Fibroblast of skin of left quadriceps (primary cell): ENCODE measurements around the gene FARP2.
"Not testable (repeated sequence)": the region's sequence is repeated elsewhere in the genome, so short reads cannot be mapped to it uniquely, and the experiment has no call there.

ENCODE experiments used
- DNase-seq, 2 experiments: peaks; one replicate each; pipeline ENCODE4 v3.0.0-alpha.2; 2013; ENCODE audit warnings: low read depth in 2 of 2

FARP2 gene, protein sequence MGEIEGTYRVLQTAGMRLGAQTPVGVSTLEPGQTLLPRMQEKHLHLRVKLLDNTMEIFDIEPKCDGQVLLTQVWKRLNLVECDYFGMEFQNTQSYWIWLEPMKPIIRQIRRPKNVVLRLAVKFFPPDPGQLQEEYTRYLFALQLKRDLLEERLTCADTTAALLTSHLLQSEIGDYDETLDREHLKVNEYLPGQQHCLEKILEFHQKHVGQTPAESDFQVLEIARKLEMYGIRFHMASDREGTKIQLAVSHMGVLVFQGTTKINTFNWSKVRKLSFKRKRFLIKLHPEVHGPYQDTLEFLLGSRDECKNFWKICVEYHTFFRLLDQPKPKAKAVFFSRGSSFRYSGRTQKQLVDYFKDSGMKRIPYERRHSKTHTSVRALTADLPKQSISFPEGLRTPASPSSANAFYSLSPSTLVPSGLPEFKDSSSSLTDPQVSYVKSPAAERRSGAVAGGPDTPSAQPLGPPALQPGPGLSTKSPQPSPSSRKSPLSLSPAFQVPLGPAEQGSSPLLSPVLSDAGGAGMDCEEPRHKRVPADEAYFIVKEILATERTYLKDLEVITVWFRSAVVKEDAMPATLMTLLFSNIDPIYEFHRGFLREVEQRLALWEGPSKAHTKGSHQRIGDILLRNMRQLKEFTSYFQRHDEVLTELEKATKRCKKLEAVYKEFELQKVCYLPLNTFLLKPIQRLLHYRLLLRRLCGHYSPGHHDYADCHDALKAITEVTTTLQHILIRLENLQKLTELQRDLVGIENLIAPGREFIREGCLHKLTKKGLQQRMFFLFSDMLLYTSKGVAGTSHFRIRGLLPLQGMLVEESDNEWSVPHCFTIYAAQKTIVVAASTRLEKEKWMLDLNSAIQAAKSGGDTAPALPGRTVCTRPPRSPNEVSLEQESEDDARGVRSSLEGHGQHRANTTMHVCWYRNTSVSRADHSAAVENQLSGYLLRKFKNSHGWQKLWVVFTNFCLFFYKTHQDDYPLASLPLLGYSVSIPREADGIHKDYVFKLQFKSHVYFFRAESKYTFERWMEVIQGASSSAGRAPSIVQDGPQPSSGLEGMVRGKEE

DNA sequence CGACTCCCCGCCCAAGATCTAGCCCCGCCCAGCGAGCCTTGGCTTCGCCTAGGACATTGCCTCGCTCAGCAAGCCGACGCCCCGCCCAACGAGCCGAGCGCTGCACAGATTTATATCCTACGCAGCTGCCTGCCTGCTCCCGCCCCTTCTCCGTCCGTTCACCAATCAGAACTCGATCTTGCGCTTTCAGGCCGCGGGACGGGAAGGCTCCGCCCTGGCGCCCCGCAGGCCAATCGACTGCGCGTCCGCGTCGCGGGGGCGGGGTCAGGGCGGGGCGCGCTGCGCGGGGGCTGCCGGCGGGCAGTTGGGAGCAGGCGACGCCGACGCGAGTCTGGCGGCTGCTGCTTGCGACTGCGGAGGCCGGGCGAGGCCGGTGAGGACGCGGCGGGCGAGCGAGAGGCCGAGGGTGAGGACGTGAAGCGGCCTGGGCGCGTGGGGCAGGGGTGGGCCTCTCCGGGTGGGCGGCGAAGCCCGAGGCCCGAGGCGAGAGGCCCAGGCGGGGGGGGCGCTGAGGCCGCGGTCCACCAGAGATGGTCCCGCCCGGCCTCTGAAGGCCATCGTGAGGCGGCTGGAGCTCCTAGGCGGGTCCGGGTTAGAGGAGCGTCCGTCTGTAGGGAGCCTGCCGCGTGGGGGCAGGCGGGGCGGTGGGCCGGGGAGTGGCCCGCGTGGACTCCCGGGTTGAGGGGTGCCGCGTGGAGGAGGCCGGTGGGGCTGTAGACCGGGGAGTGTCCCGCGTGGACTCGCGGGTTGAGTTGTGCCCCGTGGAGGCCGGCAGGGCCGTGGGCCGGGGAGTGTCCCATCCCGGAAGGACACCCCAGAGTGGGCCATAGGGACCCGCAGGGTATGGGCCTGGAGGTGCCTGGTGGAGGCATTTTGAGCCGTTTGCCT, at the start of gene FARP2:
FARP2 (plus strand) TSS at position 303 of the 888 bp plus-strand sequence. CDS start 16,823 bp downstream, outside the sequence.
- peak; percentile 97 for DNase-seq

DNA sequence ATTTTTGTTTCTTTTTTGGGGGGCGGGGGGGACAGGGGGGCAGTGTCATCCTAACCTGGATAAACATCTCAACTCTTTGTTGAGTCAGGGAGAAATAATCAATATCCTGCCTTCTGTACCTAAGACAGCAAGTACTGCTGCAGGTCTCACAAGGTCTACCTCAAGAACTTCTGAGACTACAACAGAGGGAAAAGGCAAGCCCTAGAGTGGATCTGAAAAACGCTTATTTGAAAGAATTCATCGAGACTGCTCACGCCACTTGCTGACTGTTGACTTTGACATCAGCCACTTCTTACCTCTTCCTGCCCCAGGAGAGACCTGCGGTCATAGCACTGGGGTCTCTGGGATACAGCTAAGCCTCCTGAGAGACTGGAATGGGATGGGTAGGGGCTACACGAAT, 49.0 kb upstream of the FARP2 start:
- no peak for DNase-seq

DNA sequence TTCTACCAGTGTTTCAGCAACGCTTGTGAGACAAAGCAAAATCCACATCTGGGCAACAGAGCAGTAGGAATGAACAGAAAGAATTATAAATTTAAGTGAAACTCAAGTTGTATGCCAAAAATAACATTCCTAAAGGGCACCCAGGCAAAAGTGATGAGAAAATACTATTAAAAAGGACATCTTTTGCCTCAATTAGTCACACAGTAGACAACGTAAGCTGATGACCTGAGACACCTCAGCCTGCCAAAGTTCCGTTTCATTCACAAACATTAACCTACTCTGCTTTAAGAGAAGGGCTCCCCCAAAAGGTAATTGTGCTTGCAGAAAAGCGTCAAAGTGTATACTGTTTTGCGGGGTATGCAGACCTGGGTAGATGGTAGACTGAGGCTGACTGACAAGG, 47.8 kb upstream of the FARP2 start:
- DNase-seq, result no peak

DNA sequence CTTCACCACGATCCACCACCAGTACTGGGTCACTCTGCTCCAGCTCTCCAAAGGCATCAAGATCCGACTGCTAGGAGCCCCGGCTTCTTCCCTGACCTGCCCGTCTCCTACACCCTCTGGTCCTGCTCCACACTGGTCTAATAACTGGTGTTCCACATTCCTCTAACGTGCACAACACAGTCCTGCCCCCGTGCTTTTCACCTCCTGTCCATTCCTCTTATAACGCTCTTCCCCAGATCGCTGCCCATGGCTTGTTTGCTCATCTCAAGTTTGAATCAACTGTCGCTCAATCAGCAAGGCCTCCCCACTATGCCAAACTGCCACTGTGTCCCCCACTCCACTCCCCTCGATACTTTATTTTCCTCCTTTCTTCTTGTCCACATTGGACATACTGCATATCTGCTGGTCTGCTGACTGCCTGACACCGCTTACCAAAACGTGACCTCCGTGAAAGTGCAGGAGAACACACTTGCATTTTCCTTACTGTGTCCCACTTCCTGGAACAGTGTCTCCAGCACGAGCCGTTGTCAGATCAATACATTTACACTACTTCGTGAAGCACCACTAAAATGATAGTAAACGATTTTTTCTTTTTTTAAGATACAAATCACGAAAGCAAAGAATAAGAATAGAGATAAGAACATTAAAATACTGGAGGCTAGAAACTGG, 47.1 kb upstream of the FARP2 start:
- DNase-seq, result no peak

DNA sequence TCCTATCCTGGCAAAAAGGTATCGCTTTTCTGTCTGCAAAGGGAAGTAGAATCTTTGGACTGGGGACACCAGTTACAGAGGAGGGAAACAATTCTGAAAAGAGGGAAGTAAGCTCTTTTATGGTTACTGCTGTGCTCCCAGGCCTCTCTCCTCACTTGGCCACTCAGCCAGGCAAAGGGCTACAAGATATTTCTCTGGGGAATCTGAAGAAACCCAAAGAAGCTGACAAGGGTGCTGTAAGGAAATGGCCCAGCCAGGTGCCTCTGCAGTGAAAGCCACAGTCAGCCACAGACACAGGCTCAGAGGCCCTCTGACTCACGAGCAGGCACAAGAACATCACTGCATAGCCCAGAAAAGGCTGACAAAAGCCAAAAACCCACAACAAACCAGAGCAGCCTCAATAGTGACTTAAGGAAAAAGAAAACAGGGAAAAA, 46.4 kb upstream of the FARP2 start:
- DNase-seq, result no peak

DNA sequence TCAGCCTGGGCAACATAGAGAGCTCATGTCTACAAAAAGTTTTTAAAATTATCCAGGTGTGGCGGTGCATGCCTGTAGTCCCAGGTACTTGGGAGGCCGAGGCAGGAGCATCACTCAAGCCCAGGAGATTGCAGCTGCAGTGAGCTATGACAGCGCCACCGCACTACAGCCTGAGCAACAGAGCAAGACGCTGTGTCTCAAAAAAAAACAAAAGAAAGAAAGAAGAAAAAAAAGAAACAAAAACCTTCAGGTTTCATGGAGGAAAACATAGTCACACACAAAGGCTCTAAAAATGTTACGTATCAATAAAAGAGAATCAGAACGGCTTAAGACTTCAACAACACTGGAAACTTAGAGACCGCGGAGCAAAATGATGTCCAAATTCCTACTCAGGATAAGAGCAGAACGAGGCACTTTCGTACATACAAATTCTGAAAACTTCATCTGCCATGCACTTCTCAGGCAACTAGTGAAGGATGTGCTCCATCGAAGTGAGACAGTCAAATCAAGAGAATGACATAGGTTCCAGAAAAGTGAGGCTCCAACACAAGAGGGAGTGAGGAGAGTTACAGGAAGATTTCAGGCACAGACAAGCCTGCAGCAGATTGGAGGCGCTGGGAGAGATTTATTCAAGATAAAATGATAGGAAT, 45.0 kb upstream of the FARP2 start:
- no peak for DNase-seq

DNA sequence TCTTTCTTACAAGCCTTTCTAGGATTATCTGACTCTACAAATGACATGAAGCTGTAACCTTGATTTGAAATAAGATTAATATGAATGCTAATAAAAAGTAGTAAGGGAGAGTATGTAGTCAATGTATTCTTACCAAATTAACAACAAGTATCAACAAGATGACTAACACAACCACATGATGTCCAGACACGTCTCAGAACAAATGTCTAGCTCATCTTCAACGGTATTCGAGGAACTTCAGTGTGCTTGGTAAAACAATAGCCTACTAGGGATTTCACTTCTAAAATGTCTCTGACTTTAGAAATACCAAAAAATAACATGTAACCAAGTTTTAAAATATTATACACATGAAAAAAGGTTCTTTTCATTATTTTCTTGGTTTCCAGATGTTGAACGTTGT, 44.0 kb upstream of the FARP2 start:
- DNase-seq, result peak in 1 of 2 experiments; percentile 8

DNA sequence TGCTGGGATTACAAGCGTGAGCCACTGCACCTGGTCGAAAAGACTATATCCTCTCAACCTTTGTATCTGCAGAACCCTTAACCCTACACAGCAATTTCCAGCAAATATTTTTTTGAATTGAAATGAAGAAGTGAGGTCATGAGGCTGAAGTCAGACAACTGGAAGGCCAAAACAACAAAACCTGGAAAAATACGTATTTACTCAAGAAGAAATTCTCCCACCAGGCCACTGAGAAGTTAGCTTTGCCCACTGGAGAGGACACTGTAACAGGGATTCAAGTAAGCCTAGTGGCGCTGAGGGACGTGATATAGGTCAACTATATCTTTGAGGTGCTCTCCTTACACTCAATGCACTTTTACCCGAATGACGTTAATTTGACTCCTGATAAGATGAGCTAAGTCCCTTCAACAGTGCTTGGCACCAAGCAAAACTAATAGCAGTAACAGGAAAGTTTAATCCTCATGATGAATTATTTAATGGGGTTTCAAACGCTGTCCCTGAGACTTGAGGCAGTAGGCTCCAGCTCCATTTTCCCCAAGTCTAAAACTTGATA, 42.5 kb upstream of the FARP2 start:
- DNase-seq, result no peak

DNA sequence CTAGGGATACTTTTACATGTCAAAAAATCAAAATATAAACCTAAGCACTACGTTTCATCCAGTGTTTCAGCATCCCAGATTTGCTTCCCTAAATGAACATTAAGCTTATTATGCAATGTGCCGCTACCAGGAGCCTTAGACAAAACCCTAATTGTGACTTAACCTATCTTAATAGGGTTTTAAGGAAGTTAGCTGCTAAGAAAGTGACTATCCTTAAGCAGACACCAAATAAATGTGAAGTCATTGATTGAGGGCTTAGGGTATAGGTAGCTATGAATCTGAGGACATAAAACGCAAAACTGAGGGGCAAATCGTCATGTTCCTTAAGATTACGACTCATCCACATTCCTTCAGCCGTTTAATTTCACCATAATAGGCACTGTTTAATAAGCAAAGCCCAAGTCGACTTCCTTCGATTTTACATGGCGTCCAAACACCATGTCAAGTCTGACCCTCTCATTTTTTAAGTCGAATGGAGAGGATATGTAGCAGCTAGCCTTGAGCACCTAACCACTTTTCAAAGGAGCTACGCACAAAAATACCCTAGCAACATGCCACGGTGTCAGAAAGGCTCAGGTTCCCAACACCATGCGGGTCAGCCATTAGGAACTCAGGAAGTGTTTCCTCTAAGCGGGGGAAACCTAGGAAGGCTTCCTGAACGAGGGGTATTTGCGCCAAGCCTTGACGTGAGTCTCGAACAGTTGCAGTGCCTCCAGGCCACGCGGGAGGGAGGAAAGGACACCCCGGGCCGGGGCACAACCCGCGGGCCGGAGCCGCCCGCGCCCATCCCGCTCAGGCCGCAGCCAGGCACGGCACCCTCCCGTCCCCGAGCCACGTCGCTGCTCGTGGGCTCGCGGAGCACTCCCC, 41.6 kb upstream of the FARP2 start:
- DNase-seq, result peak; percentile 13 to 14

DNA sequence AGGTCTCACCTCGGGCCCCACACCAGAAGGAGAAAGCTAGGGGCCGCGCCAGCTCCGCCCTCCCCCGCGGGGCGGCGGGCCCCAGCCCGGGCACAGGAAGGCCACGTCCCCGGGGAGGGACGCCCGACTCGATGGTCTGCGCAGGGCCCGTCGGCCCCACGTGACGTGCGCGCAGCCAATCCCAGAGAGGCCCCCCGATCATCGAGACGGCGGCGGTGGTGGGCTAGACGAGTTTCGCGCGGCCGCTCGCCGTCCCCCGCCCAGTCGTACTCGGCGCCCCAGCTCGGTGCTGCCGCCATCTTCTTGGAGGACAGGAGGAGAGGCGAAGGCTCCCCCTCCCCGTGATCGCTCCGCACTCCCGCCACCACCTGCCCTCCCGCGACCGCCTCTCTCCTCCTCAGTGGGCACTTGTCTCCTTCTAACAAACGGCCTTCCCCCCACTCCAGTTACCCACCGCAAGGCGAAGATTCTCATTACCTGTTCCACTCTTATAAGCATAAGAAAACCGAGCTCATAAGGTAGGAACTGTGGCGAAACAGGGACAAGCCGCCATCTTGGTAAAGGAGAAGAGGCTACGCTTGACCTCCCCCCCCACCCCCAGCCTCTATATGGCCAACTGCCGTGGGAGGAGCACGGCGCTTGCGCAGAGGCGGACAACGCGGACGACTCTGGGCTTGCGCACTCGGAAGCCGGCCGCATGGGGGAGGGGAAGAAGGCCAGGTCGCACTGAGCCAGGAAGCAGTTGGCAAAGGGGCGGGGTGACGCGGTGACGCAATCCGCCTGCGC, 40.8 kb upstream of the FARP2 start, which contains the start of gene HDLBP:
HDLBP (minus strand) TSS at position 580 of the 786 bp plus-strand sequence. CDS start 48,803 bp downstream, outside the sequence.
- peak; percentile 97 to 98 for DNase-seq

DNA sequence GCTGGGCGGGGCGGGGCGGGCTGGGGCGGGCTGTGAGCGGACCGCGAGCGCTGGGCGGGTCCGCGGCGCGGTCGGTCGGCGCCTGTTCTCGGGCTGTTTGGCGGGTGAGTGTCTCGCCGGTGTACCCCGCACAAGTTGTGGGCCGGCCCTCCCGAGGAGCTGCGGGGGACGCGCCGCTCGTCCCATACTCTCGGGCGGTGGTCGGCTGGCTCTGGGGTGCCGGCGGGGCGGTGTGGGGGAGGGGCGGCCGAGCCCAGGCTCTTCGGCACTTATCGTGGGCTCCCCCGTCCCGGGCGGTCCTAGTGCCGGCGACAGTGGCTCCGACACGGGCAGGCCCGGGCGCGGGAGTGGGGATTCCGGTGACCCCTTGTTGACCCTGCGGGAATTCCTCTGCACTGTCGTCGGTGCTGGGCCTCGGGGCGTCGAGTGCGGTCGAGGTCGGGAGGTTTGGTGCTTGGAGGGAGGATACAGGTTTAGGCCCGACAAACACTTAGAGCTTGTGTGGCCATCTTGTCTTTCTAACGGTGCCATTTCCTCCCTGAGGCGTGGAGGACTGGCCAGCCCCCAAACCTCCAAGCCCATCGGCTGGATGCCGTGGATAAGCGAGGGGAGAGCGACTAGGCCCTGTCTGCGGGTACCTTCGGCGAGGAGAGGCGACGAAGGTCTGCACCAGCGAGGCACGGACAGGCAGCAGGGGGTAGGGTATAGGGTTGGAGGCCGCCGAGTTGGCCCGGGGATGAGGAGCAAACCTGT, 40.0 kb upstream of the FARP2 start, which contains the start of gene SEPTIN2:
SEPTIN2 (plus strand) TSS at position 47 of the 753 bp plus-strand sequence. CDS start 8,308 bp downstream, outside the sequence.
- DNase-seq, result peak; percentile 28 to 39

DNA sequence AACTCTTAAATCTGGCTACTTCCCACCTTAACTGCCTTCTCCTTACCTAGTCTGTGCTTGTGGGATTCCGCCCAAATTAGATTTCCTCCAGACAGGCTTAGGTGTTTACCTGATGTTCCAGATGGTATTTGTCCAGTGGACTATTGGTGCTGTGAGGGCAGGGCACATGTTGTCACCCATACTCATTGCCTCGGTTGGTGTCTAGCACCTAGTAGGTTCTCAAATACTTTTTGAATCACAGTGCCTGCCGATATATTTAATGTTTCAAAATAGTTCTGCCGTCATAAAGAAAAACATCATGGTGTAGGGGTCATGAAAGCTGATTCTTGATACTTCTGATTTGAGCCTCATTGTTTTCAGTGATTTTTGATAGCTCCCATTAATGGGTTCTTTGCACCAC, 39.3 kb upstream of the FARP2 start:
- no peak for DNase-seq

DNA sequence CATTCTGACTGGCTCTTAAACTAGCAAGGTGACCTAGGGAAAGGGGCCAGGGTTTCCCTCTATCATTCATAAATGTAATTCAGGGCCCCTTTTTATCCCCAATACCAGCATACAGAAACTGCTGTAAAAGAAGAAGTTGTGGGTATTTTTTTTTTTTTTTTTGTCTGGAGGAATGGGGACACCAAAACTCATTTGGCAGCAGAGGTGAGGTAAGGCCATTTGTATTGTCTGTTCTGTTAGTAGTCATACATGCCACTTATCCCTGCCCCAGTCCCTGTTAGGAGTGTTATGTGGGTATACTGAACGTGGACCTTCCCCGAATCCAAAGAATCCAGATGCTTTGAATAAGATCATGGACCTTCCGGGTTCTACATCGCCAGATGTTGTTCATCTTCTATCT, 38.7 kb upstream of the FARP2 start:
- DNase-seq, result no peak

DNA sequence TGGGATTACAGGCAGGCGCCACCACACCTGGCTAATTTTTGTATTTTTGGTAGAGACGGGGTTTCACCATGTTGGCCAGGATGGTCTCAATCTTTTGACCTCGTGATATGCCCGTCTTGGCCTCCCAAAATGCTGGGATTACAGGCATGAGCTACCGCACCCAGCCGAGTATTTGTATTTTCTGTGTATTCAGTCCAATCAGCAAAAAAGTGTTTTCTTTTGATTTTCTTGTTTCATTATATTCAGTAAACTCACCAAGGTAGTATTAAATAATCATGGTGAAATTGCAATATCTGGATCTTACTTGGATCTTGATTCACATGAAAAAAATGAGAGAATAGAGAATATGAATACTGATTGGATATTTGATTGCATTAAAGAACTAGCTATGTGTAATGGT, 37.3 kb upstream of the FARP2 start:
- DNase-seq, result not testable (repeated sequence)

DNA sequence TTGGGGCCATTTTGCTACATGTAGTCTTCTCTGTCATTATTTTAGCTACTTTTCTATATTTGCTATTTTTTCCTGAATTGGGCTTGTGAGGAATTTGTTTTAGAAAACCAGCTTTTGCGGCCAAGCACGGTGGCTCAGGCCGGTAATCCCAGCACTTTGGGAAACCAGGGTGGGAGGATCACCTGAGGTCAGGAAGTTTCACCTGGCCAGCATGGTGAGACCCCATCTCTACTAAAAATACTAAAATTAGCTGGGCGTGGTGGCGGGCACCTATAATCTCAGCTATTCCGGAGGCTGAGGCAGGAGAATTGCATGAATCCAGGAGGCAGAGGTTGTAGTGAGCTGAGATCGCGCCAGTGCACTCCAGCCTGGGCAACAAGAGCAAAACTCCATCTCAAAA, 35.7 kb upstream of the FARP2 start:
- no peak for DNase-seq

DNA sequence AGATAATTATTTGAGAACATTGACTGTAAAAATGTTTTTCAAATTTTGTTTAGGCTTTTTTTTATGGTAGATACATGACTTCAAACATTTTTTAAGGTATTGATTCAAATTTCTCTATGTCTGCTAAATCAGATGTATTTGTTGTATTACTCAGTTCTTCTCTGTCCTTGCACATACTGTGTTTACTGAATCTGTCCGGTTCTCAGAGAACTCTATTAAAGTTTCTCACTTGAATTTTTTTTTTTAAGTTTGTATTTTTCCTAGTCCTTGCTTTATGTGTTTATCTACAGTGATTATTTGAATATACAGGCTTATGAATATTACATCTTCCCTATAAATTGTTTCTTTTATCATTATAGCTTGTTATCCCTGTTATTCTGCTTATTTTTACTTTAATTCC, 35.1 kb upstream of the FARP2 start:
- no peak for DNase-seq

DNA sequence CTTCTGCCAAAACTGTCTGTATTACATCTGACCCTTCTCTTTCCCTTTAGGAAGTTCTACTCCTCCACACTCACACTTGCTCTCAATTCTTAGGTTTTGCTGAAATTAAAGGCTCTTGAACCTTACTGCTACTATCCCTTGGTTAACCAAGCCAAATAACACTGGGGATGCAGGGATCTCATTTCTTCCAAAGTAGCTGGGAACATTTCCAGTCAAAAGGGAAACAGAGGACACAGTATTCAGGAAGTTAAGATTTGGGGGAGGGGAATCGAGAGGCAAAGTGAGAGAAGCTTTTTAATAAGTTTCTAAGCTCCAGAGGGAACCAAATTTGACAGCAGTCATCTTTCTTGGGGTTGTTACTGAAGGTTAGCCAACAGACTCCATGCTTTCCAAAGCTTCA, 34.2 kb upstream of the FARP2 start:
- no peak for DNase-seq
